Tibial artery (tissue), 4 donors: ENCODE results near the gene SDCCAG8.

Experiments used
- DNase-seq, 2 donors: peaks; one replicate each; pipeline ENCODE4 v3.0.0-alpha.2; 2019
- H3K27ac ChIP-seq, 2 donors: fragments of 200-600 bp; sonication (generic) in 1 of 2; 1 replicate in 1 of 2; 2 replicates in 1 of 2; pipeline ENCODE4 v1.5.1; 2018 to 2019; ENCODE audit warnings: mild to moderate bottlenecking in 1 of 2
- H3K27me3 ChIP-seq, 2 donors: fragments of 200-600 bp; sonication (generic) in 1 of 2; one replicate each; pipeline versions ENCODE4 v1.5.1 to v1.6.0; 2016 to 2019
- H3K36me3 ChIP-seq, 3 donors: fragments of 200-600 bp; sonication (generic) in 2 of 3; one replicate each; pipeline ENCODE4 v1.5.1; 2016 to 2019; ENCODE audit warnings: mild to moderate bottlenecking in 2 of 3
- H3K4me1 ChIP-seq, 4 donors: fragments of 200-600 bp; sonication (generic) in 2 of 4; 1 replicate in 3 of 4; 2 replicates in 1 of 4; pipeline ENCODE4 v1.5.1; 2016 to 2019
- H3K4me3 ChIP-seq, 2 donors: fragments of 200-600 bp; sonication (generic) in 1 of 2; 1 replicate in 1 of 2; 2 replicates in 1 of 2; pipeline ENCODE4 v1.5.1; 2018 to 2019; ENCODE audit warnings: mild to moderate bottlenecking in 2 of 2
- H3K9me3 ChIP-seq, 3 donors: fragments of 200-600 bp; sonication (generic) in 1 of 3; one replicate each; pipeline ENCODE4 v1.5.1; 2016 to 2019
- intact Hi-C: fragments of 100-400 bp; cut with DNase I; formaldehyde crosslinking; loops from one replicate; pipeline ENCODE4 v1.15.0; 2023; ENCODE audit warnings: low total_unique reads
- TF ChIP-seq, protein P1 (sequence below), 2 experiments: fragments of 200-600 bp in 1 of 2; fragments of 450-650 bp in 1 of 2; IDR thresholded peaks; one replicate each; pipeline ENCODE4 v1.5.1; 2017 to 2019; ENCODE audit warnings: antibody characterized with exemption in 2 of 2, mild to moderate bottlenecking in 1 of 2, moderate library complexity in 1 of 2

SDCCAG8 gene

GRCh38 chr1:243513726-243514491 is 258.1 kb downstream of the SDCCAG8 start:
- no peak for DNase-seq
- Histone ChIP-seq H3K9me3 (no peaks in the 10 kb centered on the region), H3K4me3 (no peak overlapping the region), H3K4me1 (peaks cover 0 to 8% (median 2%) of the 10 kb centered on the region in 4 donors), H3K27me3 (no peaks in the 10 kb centered on the region), H3K36me3 (peaks cover 34 to 40% (median 36%) of the 10 kb centered on the region in 3 donors), H3K27ac (no peak overlapping the region)
- TF ChIP-seq, protein P1, sequence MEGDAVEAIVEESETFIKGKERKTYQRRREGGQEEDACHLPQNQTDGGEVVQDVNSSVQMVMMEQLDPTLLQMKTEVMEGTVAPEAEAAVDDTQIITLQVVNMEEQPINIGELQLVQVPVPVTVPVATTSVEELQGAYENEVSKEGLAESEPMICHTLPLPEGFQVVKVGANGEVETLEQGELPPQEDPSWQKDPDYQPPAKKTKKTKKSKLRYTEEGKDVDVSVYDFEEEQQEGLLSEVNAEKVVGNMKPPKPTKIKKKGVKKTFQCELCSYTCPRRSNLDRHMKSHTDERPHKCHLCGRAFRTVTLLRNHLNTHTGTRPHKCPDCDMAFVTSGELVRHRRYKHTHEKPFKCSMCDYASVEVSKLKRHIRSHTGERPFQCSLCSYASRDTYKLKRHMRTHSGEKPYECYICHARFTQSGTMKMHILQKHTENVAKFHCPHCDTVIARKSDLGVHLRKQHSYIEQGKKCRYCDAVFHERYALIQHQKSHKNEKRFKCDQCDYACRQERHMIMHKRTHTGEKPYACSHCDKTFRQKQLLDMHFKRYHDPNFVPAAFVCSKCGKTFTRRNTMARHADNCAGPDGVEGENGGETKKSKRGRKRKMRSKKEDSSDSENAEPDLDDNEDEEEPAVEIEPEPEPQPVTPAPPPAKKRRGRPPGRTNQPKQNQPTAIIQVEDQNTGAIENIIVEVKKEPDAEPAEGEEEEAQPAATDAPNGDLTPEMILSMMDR (IDR thresholded peaks at IDR 0.05): no peak
- intact Hi-C loops: no loop called here

DNA sequence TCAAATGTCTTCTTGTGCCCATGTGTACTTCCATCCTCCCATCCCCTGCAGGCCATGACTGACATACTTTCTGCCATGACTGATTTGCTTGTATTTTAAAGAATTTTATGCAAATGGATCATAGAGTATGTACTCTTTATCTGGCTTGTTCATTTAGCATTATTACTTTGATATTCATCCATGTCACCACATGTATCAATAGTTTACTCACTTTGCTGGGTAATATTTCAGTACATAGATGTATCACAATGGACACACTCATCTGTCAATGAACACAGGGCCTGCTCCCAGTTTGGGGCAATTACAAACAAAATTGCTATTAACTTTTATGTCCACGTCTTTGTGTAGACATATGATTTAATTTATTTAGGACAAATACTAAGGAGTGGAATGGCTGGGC is 259.1 kb downstream of the SDCCAG8 start:
- Histone ChIP-seq H3K27ac (no peak overlapping the region), H3K36me3 (peaks cover 26 to 34% (median 31%) of the 10 kb centered on the region in 3 donors), H3K9me3 (no peaks in the 10 kb centered on the region), H3K4me1 (peaks cover 0 to 15% (median 3%) of the 10 kb centered on the region in 4 donors), H3K4me3 (no peak overlapping the region), H3K27me3 (no peaks in the 10 kb centered on the region)
- intact Hi-C loops: no loop called here
- TF ChIP-seq, protein P1 (IDR thresholded peaks at IDR 0.05): no peak
- DNase-seq: no peak

DNA sequence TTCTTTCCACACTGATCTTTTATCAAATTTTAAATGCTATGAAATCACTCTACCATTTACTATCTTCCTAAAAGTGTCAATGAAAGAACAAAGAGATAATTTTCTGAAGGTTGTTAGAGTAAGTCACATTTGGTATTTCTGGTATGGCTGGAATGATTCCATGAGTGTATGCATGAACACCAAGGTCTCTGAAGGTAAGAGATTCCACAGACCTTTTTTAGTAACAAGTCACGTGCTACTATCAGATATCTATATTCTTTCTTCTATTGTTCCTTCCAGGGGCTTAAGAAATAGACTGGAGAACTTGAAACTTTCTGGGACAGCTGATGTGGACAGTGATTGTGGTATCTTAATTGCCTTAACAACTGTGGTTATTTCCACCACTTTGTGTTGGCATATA is 265.0 kb downstream of the SDCCAG8 start:
- intact Hi-C loops: no loop called here
- peaks cover 0 to 30% (median 11%) of the 10 kb centered on the region in 4 donors for H3K4me1 ChIP-seq
- no peaks in the 10 kb centered on the region for H3K9me3 ChIP-seq
- H3K4me3 ChIP-seq: no peak overlapping the region
- H3K27me3 ChIP-seq: no peaks in the 10 kb centered on the region
- peaks cover 8 to 15% (median 13%) of the 10 kb centered on the region in 3 donors for H3K36me3 ChIP-seq
- no peak for DNase-seq
- H3K27ac ChIP-seq: no peak overlapping the region
- TF ChIP-seq, protein P1 (IDR thresholded peaks at IDR 0.05): no peak

DNA sequence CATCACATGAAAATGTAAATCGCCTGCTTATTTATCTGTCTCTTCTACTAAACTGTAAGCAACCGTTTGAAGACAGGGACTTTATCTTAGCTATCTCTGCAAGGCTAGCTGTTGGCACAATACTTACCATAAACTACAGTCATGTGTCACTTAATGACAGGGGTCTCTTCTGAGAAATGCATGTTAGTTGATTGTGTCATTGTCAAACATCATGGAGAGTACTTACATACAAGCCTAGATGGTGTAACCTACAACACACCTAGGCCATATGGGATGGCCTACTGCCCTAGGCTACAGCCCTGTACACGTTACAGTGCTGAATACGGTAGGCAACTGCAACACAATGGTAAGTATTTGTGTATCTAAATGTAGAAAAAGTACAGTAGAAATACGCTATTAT is 267.9 kb downstream of the SDCCAG8 start:
- Histone ChIP-seq H3K27ac (no peak overlapping the region), H3K36me3 (peaks cover 0 to 6% (median 0%) of the 10 kb centered on the region in 3 donors)
- TF ChIP-seq, protein P1 (IDR thresholded peaks at IDR 0.05): no peak

GRCh38 chr1:243525085-243525487 is 269.2 kb downstream of the SDCCAG8 start:
- H3K36me3 ChIP-seq: peaks cover 0 to 6% (median 5%) of the 10 kb centered on the region in 3 donors
- H3K9me3 ChIP-seq: no peaks in the 10 kb centered on the region
- TF ChIP-seq, protein P1 (IDR thresholded peaks at IDR 0.05): no peak
- intact Hi-C loops: no loop called here
- DNase-seq: no peak
- H3K27me3 ChIP-seq: no peaks in the 10 kb centered on the region
- no peak overlapping the region for H3K4me3 ChIP-seq
- H3K4me1 ChIP-seq: peaks cover 0 to 15% (median 9%) of the 10 kb centered on the region in 4 donors
- peak overlapping the region in 1 of 2 donors; percentile 34 for H3K27ac ChIP-seq

More for the DNA sequence above, 267.9 kb downstream of the SDCCAG8 start:
- Histone ChIP-seq H3K27me3 (no peaks in the 10 kb centered on the region), H3K4me3 (no peak overlapping the region), H3K4me1 (peaks cover 0 to 24% (median 10%) of the 10 kb centered on the region in 4 donors), H3K9me3 (no peaks in the 10 kb centered on the region)
- intact Hi-C loops: no loop called here
- DNase-seq: no peak
